ENCODE results near the gene GPR84.

The GPR84 gene

DNA sequence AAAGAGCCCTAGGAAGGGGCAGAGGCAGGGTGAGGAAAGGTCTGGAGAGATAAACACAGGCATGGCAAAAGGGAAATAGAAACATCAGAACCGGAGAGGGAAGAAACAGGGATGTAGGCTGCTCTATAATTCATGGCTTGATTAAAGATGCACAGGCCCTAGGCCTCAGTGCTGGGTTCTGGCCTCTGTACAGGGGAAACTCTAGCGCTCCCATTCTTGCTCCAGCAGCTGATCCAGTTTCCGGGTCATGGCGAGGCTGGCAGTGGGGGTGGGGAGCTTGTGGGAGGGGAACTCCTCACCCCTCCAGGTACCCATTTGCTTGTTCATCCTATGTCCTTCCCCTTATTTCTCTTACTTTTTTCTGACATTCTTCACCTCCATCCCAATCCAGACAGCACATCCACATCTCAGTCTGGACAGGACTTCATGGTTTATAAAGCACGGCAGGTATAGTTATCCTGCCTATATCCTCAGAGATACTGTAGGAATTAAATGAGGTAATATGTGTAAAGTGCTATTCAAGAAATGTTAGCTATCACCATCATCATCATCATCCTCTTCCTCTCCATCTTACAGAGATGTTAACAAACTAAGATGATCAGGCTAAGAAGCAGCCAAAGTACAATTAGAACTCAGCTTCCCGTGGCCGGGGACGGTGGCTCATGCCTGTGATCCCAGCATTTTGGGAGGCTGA lies 8.0 kb upstream of the GPR84 start:
- no peak for TF ChIP-seq ZNF8 (CRISPR knock-in tag; IDR thresholded peaks at IDR 0.05)
- TF ChIP-seq ZNF70 (CRISPR knock-in tag; IDR thresholded peaks at IDR 0.05), result no peak
- TF ChIP-seq OSR1 (CRISPR knock-in tag; IDR thresholded peaks at IDR 0.05), result no peak
- TF ChIP-seq TCF4 (CRISPR knock-in tag; IDR thresholded peaks at IDR 0.05; ENCODE audit: borderline replicate concordance), result no peak
- TF ChIP-seq ZFP3 (CRISPR knock-in tag; IDR thresholded peaks at IDR 0.05), result no peak
- TF ChIP-seq CSDC2 (CRISPR knock-in tag; IDR thresholded peaks at IDR 0.05), result no peak
- TF ChIP-seq ZC3H10 (CRISPR knock-in tag; IDR thresholded peaks at IDR 0.05), result no peak
- TF ChIP-seq, protein P1, sequence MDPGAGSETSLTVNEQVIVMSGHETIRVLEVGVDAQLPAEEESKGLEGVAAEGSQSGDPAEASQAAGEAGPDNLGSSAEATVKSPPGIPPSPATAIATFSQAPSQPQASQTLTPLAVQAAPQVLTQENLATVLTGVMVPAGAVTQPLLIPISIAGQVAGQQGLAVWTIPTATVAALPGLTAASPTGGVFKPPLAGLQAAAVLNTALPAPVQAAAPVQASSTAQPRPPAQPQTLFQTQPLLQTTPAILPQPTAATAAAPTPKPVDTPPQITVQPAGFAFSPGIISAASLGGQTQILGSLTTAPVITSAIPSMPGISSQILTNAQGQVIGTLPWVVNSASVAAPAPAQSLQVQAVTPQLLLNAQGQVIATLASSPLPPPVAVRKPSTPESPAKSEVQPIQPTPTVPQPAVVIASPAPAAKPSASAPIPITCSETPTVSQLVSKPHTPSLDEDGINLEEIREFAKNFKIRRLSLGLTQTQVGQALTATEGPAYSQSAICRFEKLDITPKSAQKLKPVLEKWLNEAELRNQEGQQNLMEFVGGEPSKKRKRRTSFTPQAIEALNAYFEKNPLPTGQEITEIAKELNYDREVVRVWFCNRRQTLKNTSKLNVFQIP (CRISPR knock-in tag; IDR thresholded peaks at IDR 0.05; ENCODE audit: borderline replicate concordance, low read depth), result no peak
- TF ChIP-seq GLIS3 (CRISPR knock-in tag; IDR thresholded peaks at IDR 0.05), result no peak
- 0 out of 3 replicates have a peak, but pooled peaks have one; percentile 1 for ATAC-seq

DNA sequence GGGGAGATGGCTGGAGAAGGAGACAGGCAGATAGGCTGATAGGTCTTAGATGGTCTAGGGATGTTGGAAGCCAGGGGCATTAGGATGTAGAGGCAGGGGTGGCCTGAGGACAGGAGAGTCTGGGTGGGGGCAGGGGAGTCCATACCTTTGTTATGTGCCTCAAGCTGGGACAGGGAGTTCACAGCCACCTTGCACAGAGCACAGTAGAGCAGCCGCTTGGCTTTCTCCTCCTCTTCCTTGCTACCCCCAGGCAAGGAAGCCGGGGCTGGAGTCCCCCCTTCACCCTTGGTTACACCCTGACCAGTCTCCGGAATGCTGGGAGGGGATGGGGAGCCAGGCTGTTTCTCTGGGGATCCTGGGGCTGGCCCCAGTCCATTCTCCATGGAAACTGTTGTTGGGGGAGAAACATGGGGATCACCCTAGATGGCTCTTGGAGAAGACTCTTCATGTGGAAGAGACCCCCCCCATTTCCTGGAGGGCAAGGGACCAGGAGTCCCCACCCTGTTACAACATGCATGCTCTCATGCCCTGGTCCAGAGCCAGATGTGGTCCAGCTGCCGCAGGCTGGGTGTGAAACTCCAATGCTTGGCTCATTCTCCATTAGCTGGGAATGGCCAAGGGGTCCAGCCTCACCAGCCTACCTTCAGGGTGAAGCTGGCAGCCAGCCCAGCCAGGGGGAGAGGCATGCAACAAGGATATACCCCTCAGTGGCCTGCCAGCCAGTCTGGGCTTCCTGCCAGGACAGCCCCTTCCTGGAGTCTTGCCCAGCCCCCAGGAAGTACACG lies 7.2 kb upstream of the GPR84 start:
- ATAC-seq, result no peak
- TF ChIP-seq BACH2 (CRISPR knock-in tag; IDR thresholded peaks at IDR 0.05; ENCODE audit: borderline replicate concordance) (no peak), CSDC2 (CRISPR knock-in tag; IDR thresholded peaks at IDR 0.05) (no peak), ZNF8 (CRISPR knock-in tag; IDR thresholded peaks at IDR 0.05) (no peak), ZFP30 (CRISPR knock-in tag; IDR thresholded peaks at IDR 0.05) (no peak), ZFP3 (CRISPR knock-in tag; IDR thresholded peaks at IDR 0.05) (no peak), RARB (CRISPR knock-in tag; IDR thresholded peaks at IDR 0.05) (no peak), ZC3H10 (CRISPR knock-in tag; IDR thresholded peaks at IDR 0.05) (no peak), TOX (CRISPR knock-in tag; IDR thresholded peaks at IDR 0.05; ENCODE audit: borderline replicate concordance) (no peak), ESRRG (CRISPR knock-in tag; IDR thresholded peaks at IDR 0.05) (no peak), ZNF565 (CRISPR knock-in tag; conservative IDR thresholded peaks at IDR 0.05; ENCODE audit: low read depth) (no peak), SNAI2 (CRISPR knock-in tag; IDR thresholded peaks at IDR 0.05) (no peak), OSR1 (CRISPR knock-in tag; IDR thresholded peaks at IDR 0.05) (no peak), ISL1 (CRISPR knock-in tag; IDR thresholded peaks at IDR 0.05) (no peak)
- TF ChIP-seq, protein P1 (CRISPR knock-in tag; IDR thresholded peaks at IDR 0.05; ENCODE audit: borderline replicate concordance, low read depth), result no peak
- TF ChIP-seq, protein P2, sequence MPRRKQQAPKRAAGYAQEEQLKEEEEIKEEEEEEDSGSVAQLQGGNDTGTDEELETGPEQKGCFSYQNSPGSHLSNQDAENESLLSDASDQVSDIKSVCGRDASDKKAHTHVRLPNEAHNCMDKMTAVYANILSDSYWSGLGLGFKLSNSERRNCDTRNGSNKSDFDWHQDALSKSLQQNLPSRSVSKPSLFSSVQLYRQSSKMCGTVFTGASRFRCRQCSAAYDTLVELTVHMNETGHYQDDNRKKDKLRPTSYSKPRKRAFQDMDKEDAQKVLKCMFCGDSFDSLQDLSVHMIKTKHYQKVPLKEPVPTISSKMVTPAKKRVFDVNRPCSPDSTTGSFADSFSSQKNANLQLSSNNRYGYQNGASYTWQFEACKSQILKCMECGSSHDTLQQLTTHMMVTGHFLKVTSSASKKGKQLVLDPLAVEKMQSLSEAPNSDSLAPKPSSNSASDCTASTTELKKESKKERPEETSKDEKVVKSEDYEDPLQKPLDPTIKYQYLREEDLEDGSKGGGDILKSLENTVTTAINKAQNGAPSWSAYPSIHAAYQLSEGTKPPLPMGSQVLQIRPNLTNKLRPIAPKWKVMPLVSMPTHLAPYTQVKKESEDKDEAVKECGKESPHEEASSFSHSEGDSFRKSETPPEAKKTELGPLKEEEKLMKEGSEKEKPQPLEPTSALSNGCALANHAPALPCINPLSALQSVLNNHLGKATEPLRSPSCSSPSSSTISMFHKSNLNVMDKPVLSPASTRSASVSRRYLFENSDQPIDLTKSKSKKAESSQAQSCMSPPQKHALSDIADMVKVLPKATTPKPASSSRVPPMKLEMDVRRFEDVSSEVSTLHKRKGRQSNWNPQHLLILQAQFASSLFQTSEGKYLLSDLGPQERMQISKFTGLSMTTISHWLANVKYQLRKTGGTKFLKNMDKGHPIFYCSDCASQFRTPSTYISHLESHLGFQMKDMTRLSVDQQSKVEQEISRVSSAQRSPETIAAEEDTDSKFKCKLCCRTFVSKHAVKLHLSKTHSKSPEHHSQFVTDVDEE (CRISPR knock-in tag; IDR thresholded peaks at IDR 0.05), result no peak
- TF ChIP-seq, protein P3, sequence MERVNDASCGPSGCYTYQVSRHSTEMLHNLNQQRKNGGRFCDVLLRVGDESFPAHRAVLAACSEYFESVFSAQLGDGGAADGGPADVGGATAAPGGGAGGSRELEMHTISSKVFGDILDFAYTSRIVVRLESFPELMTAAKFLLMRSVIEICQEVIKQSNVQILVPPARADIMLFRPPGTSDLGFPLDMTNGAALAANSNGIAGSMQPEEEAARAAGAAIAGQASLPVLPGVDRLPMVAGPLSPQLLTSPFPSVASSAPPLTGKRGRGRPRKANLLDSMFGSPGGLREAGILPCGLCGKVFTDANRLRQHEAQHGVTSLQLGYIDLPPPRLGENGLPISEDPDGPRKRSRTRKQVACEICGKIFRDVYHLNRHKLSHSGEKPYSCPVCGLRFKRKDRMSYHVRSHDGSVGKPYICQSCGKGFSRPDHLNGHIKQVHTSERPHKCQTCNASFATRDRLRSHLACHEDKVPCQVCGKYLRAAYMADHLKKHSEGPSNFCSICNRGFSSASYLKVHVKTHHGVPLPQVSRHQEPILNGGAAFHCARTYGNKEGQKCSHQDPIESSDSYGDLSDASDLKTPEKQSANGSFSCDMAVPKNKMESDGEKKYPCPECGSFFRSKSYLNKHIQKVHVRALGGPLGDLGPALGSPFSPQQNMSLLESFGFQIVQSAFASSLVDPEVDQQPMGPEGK (CRISPR knock-in tag; IDR thresholded peaks at IDR 0.05; ENCODE audit: borderline replicate concordance), result no peak
- TF ChIP-seq, protein P4, sequence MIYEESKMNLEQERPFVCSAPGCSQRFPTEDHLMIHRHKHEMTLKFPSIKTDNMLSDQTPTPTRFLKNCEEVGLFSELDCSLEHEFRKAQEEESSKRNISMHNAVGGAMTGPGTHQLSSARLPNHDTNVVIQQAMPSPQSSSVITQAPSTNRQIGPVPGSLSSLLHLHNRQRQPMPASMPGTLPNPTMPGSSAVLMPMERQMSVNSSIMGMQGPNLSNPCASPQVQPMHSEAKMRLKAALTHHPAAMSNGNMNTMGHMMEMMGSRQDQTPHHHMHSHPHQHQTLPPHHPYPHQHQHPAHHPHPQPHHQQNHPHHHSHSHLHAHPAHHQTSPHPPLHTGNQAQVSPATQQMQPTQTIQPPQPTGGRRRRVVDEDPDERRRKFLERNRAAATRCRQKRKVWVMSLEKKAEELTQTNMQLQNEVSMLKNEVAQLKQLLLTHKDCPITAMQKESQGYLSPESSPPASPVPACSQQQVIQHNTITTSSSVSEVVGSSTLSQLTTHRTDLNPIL (CRISPR knock-in tag; IDR thresholded peaks at IDR 0.05; ENCODE audit: low read depth), result no peak
